Liver (tissue), 9 donors: ENCODE data around the gene USP37. TPM values are rescaled to one million over a fixed set of nuclear protein-coding genes. Genes with fewer than 3 reads are reported as not detected.

Experiments
- DNase-seq: peaks from one replicate; pipeline ENCODE4 v3.0.0-alpha.2; 2017; ENCODE audit warnings: low spot score
- H3K27ac ChIP-seq, 2 donors: one replicate each; pipeline ENCODE4 v1.7.0; 2013; ENCODE audit warnings: inconsistent platforms in 2 of 2, low read length in 2 of 2, control low read depth in 1 of 2, low read depth in 1 of 2, mild to moderate bottlenecking in 1 of 2
- H3K27me3 ChIP-seq, 4 donors: one replicate each; pipeline versions ENCODE4 v1.6.1 to v1.7.0; 2013; ENCODE audit warnings: low read length in 3 of 4, inconsistent platforms in 1 of 4, mild to moderate bottlenecking in 1 of 4, moderate library complexity in 1 of 4; ENCODE audit not compliant: control insufficient read depth in 4 of 4, insufficient read depth in 4 of 4
- H3K36me3 ChIP-seq, 4 donors: one replicate each; pipeline versions ENCODE4 v1.6.1 to v1.7.0; 2013; ENCODE audit warnings: low read length in 3 of 4, mild to moderate bottlenecking in 3 of 4, low read depth in 1 of 4, moderate library complexity in 1 of 4; ENCODE audit not compliant: control insufficient read depth in 4 of 4, insufficient read depth in 3 of 4
- H3K4me1 ChIP-seq, 4 donors: one replicate each; pipeline versions ENCODE4 v1.6.1 to v1.7.0; 2013; ENCODE audit warnings: low read length in 3 of 4, mild to moderate bottlenecking in 3 of 4, moderate library complexity in 1 of 4; ENCODE audit not compliant: control insufficient read depth in 4 of 4, insufficient read depth in 4 of 4
- H3K4me3 ChIP-seq, 3 donors: one replicate each; pipeline versions ENCODE4 v1.6.1 to v1.7.0; 2013; ENCODE audit warnings: low read length in 3 of 3, control low read depth in 1 of 3, low read depth in 1 of 3, mild to moderate bottlenecking in 1 of 3
- H3K9ac ChIP-seq, 2 donors: one replicate each; pipeline ENCODE4 v1.7.0; 2013; ENCODE audit warnings: low read length in 2 of 2, mild to moderate bottlenecking in 2 of 2, moderate library complexity in 2 of 2, control low read depth in 1 of 2, low read depth in 1 of 2
- H3K9me3 ChIP-seq, 4 donors: one replicate each; pipeline versions ENCODE4 v1.6.1 to v1.7.0; 2013; ENCODE audit warnings: low read length in 3 of 4; ENCODE audit not compliant: control insufficient read depth in 4 of 4
- EGR1 ChIP-seq, 2 donors: IDR thresholded peaks; 2 replicates each; pipeline ENCODE4 v1.6.1; 2016 to 2018; ENCODE audit warnings: antibody characterized with exemption in 2 of 2, low read depth in 2 of 2
- FOXA2 ChIP-seq: IDR thresholded peaks from 2 replicates; pipeline ENCODE4 v1.6.1; 2016; ENCODE audit warnings: antibody characterized with exemption
- GABPA ChIP-seq, 2 donors: IDR thresholded peaks in 1 of 2; conservative IDR thresholded peaks in 1 of 2; 2 replicates each; pipeline ENCODE4 v1.6.1; 2016; ENCODE audit warnings: antibody characterized with exemption in 2 of 2, mild to moderate bottlenecking in 1 of 2, moderate library complexity in 1 of 2
- HNF4A ChIP-seq, 2 donors: conservative IDR thresholded peaks; 2 replicates each; pipeline ENCODE4 v1.6.1; 2016; ENCODE audit warnings: antibody characterized with exemption in 2 of 2, mild to moderate bottlenecking in 2 of 2
- HNF4G ChIP-seq: IDR thresholded peaks from 2 replicates; pipeline ENCODE4 v1.6.1; 2016; ENCODE audit warnings: antibody characterized with exemption
- JUND ChIP-seq, 2 donors: IDR thresholded peaks; 2 replicates each; pipeline ENCODE4 v1.6.1; 2016; ENCODE audit warnings: antibody characterized with exemption in 2 of 2
- NR2F2 ChIP-seq: IDR thresholded peaks from 2 replicates; pipeline ENCODE4 v1.6.1; 2016; ENCODE audit warnings: antibody characterized with exemption
- RAD21 ChIP-seq, 2 donors: IDR thresholded peaks; 2 replicates each; pipeline ENCODE4 v1.6.1; 2016; ENCODE audit warnings: antibody characterized with exemption in 2 of 2, mild to moderate bottlenecking in 2 of 2
- RXRA ChIP-seq, 2 donors: IDR thresholded peaks; 2 replicates each; pipeline ENCODE4 v1.6.1; 2017 to 2018; ENCODE audit warnings: antibody characterized with exemption in 2 of 2, mild to moderate bottlenecking in 1 of 2
- TAF1 ChIP-seq: conservative IDR thresholded peaks from 2 replicates; pipeline ENCODE4 v1.6.1; 2016; ENCODE audit warnings: antibody characterized with exemption, mild to moderate bottlenecking
- WGBS: extraction: QIAGEN DNeasy Blood & Tissue Kit; methylation state at CpG from one replicate; pipeline ENCODE4 v1.1.7; 2013; 5-methylcytosine and 5-hydroxymethylcytosine counted together
- polyA plus RNA-seq, 2 donors: library from polyadenylated mRNA; stranded (reverse) in 1 of 2; unstranded in 1 of 2; fragments of 200-250 nt in 1 of 2; fragments of >200 nt in 1 of 2; fragmentation: Nextera tagmentation in 1 of 2; extraction: Ambion mirVana in 1 of 2; gene quantifications; one replicate each; pipeline versions ENCODE4 v1.2.1 to v1.2.3, GENCODE V29; 2013 to 2015
- total RNA-seq, 2 donors: library from RNA; depleted of rRNA; stranded (reverse); fragments of >200 nt; gene quantifications; one replicate each; pipeline ENCODE4 v1.2.3, GENCODE V29; 2014
- TF ChIP-seq, protein P1 (sequence below): IDR thresholded peaks from 2 replicates; pipeline ENCODE4 v1.6.1; 2016; ENCODE audit warnings: antibody characterized with exemption
- TF ChIP-seq, protein P2 (sequence below): fragments of 150-350 bp; IDR thresholded peaks from 2 replicates; pipeline ENCODE4 v1.5.1; 2017; ENCODE audit warnings: improper control_type of control experiment, low read depth, low read length; ENCODE audit not compliant: missing input control
- TF ChIP-seq, protein P3 (sequence below): IDR thresholded peaks from 2 replicates; pipeline ENCODE4 v1.6.1; 2016; ENCODE audit warnings: antibody characterized with exemption, mild to moderate bottlenecking
- TF ChIP-seq, protein P4 (sequence below): IDR thresholded peaks from 2 replicates; pipeline ENCODE4 v1.6.1; 2016; ENCODE audit warnings: antibody characterized with exemption
- donor health status: healthy.
- donor health status: healthy.
- donor health status: healthy.
- donor health status: healthy.
- donor health status: healthy.

The USP37 gene
- total and polyA plus RNA-seq, 4 donors = 1.4 to 10.9 (median 4.7) TPM

DNA sequence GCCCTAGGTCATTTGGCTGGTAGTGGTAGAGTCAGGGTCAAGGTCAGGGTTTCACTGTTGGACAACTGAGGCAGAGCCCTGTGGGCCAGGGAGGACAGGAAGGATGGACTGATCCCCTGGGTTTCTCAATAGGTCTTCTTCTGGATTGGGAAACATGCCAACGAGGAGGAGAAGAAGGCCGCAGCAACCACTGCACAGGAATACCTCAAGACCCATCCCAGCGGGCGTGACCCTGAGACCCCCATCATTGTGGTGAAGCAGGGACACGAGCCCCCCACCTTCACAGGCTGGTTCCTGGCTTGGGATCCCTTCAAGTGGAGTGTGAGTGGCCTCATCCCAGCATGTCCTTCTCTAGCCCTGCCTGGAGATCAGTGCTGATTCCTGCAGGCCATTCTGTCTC, 131.2 kb downstream of the USP37 start:
- DNase-seq = no peak
- Histone ChIP-seq H3K27ac (no peak overlapping the region), H3K9me3 (no peaks in the 10 kb centered on the region), H3K27me3 (no peaks in the 10 kb centered on the region), H3K4me1 (peaks cover 0 to 7% (median 5%) of the 10 kb centered on the region in 4 donors), H3K9ac (no peak overlapping the region), H3K36me3 (peaks cover 0 to 55% (median 15%) of the 10 kb centered on the region in 4 donors), H3K4me3 (no peak overlapping the region)
- 92% methylated on average over 5 of the region's 5 CpGs for WGBS
- TF ChIP-seq, protein P1, sequence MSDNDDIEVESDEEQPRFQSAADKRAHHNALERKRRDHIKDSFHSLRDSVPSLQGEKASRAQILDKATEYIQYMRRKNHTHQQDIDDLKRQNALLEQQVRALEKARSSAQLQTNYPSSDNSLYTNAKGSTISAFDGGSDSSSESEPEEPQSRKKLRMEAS = no peak
- no peak for TF ChIP-seq JUND (IDR thresholded peaks at IDR 0.05)
- TF ChIP-seq EGR1 (IDR thresholded peaks at IDR 0.05; ENCODE audit: low read depth in 2 of 2) = no peak
- no peak for TF ChIP-seq TAF1
- TF ChIP-seq FOXA2 = no peak
- TF ChIP-seq, protein P2, sequence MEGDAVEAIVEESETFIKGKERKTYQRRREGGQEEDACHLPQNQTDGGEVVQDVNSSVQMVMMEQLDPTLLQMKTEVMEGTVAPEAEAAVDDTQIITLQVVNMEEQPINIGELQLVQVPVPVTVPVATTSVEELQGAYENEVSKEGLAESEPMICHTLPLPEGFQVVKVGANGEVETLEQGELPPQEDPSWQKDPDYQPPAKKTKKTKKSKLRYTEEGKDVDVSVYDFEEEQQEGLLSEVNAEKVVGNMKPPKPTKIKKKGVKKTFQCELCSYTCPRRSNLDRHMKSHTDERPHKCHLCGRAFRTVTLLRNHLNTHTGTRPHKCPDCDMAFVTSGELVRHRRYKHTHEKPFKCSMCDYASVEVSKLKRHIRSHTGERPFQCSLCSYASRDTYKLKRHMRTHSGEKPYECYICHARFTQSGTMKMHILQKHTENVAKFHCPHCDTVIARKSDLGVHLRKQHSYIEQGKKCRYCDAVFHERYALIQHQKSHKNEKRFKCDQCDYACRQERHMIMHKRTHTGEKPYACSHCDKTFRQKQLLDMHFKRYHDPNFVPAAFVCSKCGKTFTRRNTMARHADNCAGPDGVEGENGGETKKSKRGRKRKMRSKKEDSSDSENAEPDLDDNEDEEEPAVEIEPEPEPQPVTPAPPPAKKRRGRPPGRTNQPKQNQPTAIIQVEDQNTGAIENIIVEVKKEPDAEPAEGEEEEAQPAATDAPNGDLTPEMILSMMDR = no peak
- TF ChIP-seq RXRA (IDR thresholded peaks at IDR 0.05) = no peak
- no peak for TF ChIP-seq HNF4G
- no peak for TF ChIP-seq NR2F2
- TF ChIP-seq RAD21 (IDR thresholded peaks at IDR 0.05) = no peak
- TF ChIP-seq, protein P3, sequence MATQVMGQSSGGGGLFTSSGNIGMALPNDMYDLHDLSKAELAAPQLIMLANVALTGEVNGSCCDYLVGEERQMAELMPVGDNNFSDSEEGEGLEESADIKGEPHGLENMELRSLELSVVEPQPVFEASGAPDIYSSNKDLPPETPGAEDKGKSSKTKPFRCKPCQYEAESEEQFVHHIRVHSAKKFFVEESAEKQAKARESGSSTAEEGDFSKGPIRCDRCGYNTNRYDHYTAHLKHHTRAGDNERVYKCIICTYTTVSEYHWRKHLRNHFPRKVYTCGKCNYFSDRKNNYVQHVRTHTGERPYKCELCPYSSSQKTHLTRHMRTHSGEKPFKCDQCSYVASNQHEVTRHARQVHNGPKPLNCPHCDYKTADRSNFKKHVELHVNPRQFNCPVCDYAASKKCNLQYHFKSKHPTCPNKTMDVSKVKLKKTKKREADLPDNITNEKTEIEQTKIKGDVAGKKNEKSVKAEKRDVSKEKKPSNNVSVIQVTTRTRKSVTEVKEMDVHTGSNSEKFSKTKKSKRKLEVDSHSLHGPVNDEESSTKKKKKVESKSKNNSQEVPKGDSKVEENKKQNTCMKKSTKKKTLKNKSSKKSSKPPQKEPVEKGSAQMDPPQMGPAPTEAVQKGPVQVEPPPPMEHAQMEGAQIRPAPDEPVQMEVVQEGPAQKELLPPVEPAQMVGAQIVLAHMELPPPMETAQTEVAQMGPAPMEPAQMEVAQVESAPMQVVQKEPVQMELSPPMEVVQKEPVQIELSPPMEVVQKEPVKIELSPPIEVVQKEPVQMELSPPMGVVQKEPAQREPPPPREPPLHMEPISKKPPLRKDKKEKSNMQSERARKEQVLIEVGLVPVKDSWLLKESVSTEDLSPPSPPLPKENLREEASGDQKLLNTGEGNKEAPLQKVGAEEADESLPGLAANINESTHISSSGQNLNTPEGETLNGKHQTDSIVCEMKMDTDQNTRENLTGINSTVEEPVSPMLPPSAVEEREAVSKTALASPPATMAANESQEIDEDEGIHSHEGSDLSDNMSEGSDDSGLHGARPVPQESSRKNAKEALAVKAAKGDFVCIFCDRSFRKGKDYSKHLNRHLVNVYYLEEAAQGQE = no peak
- TF ChIP-seq, protein P4, sequence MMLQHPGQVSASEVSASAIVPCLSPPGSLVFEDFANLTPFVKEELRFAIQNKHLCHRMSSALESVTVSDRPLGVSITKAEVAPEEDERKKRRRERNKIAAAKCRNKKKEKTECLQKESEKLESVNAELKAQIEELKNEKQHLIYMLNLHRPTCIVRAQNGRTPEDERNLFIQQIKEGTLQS = no peak
- TF ChIP-seq HNF4A (conservative IDR thresholded peaks at IDR 0.05) = no peak

DNA sequence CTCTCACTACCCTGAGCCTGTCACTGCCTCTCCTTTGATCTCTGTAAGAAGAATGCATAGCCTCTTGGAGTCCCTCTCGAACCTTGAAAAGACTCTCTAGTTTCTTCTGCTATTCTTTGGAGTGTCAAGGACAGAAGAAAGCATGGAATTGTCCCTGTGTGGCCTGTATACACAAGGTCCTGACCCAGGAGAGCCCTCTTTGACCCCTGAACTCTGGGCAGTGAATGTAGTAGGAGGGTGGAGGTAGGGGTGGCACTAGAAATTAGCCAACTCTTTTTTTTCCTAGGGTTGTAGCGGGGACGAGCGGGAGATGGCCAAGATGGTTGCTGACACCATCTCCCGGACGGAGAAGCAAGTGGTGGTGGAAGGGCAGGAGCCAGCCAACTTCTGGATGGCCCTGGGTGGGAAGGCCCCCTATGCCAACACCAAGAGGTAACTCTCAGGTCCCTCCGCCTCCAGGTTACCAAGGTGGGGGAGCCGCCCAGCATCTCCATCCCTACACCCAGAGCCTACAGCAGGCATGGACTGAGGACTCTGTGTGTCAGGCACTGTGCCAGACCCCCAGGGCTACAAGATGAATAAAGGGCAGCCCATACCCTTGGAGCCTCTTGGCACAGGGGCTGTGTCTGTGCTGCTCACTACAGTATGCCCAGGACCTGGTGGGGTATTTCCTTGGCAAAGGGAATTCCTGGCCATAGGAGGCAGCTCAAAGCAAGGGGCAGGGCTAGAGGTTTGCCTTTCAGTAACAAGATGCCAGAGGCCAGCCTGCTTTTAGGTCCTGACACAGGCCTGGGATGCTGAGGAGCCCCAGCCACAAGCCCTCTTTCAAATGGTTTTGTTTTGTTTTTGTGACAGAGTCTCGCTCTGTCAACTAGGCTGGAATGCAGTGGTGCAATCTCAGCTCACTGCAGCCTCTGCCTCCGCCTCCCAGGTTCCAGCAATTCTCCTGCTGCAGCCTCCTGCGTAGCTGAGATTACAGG, 132.9 kb downstream of the USP37 start:
- Histone ChIP-seq H3K9ac (no peak overlapping the region), H3K27ac (no peak overlapping the region), H3K36me3 (peaks cover 0 to 62% (median 16%) of the 10 kb centered on the region in 4 donors), H3K27me3 (no peaks in the 10 kb centered on the region), H3K4me3 (no peak overlapping the region), H3K4me1 (peaks cover 0 to 7% (median 5%) of the 10 kb centered on the region in 4 donors), H3K9me3 (no peaks in the 10 kb centered on the region)
- TF ChIP-seq EGR1 (IDR thresholded peaks at IDR 0.05; ENCODE audit: low read depth in 2 of 2) (no peak), HNF4G (no peak), RXRA (IDR thresholded peaks at IDR 0.05) (peak in 1 of 2 donors; percentile 68), NR2F2 (no peak), GABPA (IDR thresholded peaks at IDR 0.05 in 1 of 2, conservative IDR thresholded peaks at IDR 0.05 in 1 of 2) (no peak)
- TF ChIP-seq, protein P3 = no peak
- TF ChIP-seq, protein P1 = no peak
- 92% methylated on average over 11 of the region's 11 CpGs for WGBS
- DNase-seq = no peak
